ENCODE data around the gene ZRANB3.
"Not testable (repeated sequence)": the region's sequence is repeated elsewhere in the genome, so short reads cannot be mapped to it uniquely, and the experiment has no call there.

ZRANB3 gene

DNA sequence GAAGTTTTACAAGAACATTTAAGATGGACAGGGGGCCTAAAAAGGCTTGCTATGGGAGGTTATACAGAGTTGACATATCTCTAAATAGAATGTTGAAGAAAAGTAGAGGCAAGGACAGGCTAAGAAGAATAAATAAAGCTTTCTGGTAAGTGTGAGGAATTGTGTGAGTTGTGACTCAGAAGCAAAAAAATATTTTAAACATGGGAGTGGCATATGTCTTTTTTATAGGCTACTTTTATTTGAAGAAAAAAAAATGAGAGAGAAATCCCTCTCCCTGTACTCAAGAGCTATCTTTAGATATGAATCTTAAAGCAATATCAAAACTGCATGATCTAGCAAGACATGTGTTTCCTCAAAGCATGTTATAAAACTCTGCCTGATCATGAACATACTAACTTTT is 437.8 kb downstream of the ZRANB3 start:
- Histone ChIP-seq H3K4me1 (ENCODE audit: insufficient read depth, low read length, severe bottlenecking) (peaks cover 5% of the 10 kb centered on the region), H2AFZ (ENCODE audit: low read length) (no peak overlapping the region), H3K27me3 (ENCODE audit: insufficient read depth, low read length) (no peaks in the 10 kb centered on the region), H3K4me2 (ENCODE audit: low read length) (no peak overlapping the region), H3F3A (ENCODE audit: insufficient read depth, low read length) (no peaks in the 10 kb centered on the region), H3K36me3 (ENCODE audit: insufficient read depth, low read length) (peaks cover 70% of the 10 kb centered on the region), H3K4me3 (ENCODE audit: low read depth, low read length, poor library complexity, severe bottlenecking) (no peak overlapping the region), H4K20me1 (ENCODE audit: insufficient read depth, low read length) (no peaks in the 10 kb centered on the region), H3K9me3 (ENCODE audit: low read length) (no peaks in the 10 kb centered on the region), H3K27ac (ENCODE audit: low read depth, low read length, poor library complexity, severe bottlenecking) (no peak overlapping the region), H3K9me2 (ENCODE audit: low read depth, low read length) (no peaks in the 10 kb centered on the region), H3K9ac (ENCODE audit: low read length) (no peak overlapping the region), H3K79me2 (ENCODE audit: insufficient read depth, low read length) (peaks cover 10% of the 10 kb centered on the region; the same call in 1 of the 2 replicates)
- no peak for TF ChIP-seq EZH2 (IDR thresholded peaks at IDR 0.05; ENCODE audit: borderline replicate concordance, low read length)
- TF ChIP-seq, protein P1, sequence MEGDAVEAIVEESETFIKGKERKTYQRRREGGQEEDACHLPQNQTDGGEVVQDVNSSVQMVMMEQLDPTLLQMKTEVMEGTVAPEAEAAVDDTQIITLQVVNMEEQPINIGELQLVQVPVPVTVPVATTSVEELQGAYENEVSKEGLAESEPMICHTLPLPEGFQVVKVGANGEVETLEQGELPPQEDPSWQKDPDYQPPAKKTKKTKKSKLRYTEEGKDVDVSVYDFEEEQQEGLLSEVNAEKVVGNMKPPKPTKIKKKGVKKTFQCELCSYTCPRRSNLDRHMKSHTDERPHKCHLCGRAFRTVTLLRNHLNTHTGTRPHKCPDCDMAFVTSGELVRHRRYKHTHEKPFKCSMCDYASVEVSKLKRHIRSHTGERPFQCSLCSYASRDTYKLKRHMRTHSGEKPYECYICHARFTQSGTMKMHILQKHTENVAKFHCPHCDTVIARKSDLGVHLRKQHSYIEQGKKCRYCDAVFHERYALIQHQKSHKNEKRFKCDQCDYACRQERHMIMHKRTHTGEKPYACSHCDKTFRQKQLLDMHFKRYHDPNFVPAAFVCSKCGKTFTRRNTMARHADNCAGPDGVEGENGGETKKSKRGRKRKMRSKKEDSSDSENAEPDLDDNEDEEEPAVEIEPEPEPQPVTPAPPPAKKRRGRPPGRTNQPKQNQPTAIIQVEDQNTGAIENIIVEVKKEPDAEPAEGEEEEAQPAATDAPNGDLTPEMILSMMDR (IDR thresholded peaks at IDR 0.05; ENCODE audit: low read length), result no peak

DNA sequence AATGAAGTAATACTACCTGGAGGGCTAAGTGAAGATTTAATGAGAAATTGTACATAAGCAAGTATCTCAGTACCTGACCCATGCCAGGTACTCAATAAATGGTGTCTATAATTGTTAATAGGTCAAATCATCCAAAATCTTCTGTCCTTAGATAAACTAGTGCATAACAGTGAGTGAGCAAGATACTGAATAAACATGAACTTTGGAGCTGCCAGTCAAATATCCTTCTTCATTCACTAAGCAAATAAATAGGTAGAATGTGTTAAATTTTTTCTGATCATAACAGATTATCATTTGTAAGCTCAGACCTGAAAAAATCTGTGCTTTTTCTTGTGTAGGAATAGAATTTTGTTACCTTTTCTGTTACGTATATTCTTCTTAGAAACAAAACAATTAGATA is 439.3 kb downstream of the ZRANB3 start:
- TF ChIP-seq, protein P1 (IDR thresholded peaks at IDR 0.05; ENCODE audit: low read length), result no peak
- TF ChIP-seq EZH2 (IDR thresholded peaks at IDR 0.05; ENCODE audit: borderline replicate concordance, low read length), result no peak
- H3K9me3 ChIP-seq (ENCODE audit: low read length), result peaks cover 4% of the 10 kb centered on the region; the same call in 1 of the 2 replicates
- no peaks in the 10 kb centered on the region for H3K27me3 ChIP-seq (ENCODE audit: insufficient read depth, low read length)
- H3K79me2 ChIP-seq (ENCODE audit: insufficient read depth, low read length), result peaks cover 24% of the 10 kb centered on the region; the same call in 1 of the 2 replicates
- peaks cover 5% of the 10 kb centered on the region for H3K4me1 ChIP-seq (ENCODE audit: insufficient read depth, low read length, severe bottlenecking)
- no peak overlapping the region for H3K9ac ChIP-seq (ENCODE audit: low read length)
- H3F3A ChIP-seq (ENCODE audit: insufficient read depth, low read length), result no peaks in the 10 kb centered on the region
- H3K4me2 ChIP-seq (ENCODE audit: low read length), result no peak overlapping the region
- H3K36me3 ChIP-seq (ENCODE audit: insufficient read depth, low read length), result peaks cover 65% of the 10 kb centered on the region
- no peak overlapping the region for H2AFZ ChIP-seq (ENCODE audit: low read length)
- H3K27ac ChIP-seq (ENCODE audit: low read depth, low read length, poor library complexity, severe bottlenecking), result no peak overlapping the region
- no peaks in the 10 kb centered on the region for H4K20me1 ChIP-seq (ENCODE audit: insufficient read depth, low read length)
- H3K4me3 ChIP-seq (ENCODE audit: low read depth, low read length, poor library complexity, severe bottlenecking), result no peak overlapping the region
- H3K9me2 ChIP-seq (ENCODE audit: low read depth, low read length), result no peaks in the 10 kb centered on the region

DNA sequence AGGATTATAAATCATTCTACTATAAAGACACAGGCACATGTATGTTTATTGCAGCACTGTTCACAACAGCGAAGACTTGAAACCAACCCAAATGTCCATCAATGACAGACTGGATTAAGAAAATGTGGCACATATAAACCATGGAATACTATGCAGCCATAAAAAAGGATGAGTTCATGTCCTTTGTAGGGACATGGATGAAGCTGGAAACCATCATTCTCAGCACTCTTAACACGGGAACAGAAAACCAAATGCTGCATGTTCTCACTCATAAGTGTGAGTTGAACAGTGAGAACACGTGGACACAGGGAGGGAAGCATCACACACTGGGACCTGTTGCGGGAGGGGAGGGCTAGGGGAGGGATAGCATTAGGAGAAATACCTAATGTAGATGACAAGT is 441.4 kb downstream of the ZRANB3 start:
- Histone ChIP-seq H3K9me3 (ENCODE audit: low read length) (peaks cover 11% of the 10 kb centered on the region), H3K36me3 (ENCODE audit: insufficient read depth, low read length) (peaks cover 53% of the 10 kb centered on the region), H3K79me2 (ENCODE audit: insufficient read depth, low read length) (peaks cover 37% of the 10 kb centered on the region)
- not testable (repeated sequence) for H4K20me1 ChIP-seq (ENCODE audit: insufficient read depth, low read length); H3K9ac ChIP-seq (ENCODE audit: low read length); H3K9me2 ChIP-seq (ENCODE audit: low read depth, low read length); H3K4me2 ChIP-seq (ENCODE audit: low read length); H3K27me3 ChIP-seq (ENCODE audit: insufficient read depth, low read length); H3K4me3 ChIP-seq (ENCODE audit: low read depth, low read length, poor library complexity, severe bottlenecking); H3K4me1 ChIP-seq (ENCODE audit: insufficient read depth, low read length, severe bottlenecking); H3K27ac ChIP-seq (ENCODE audit: low read depth, low read length, poor library complexity, severe bottlenecking); H2AFZ ChIP-seq (ENCODE audit: low read length); H3F3A ChIP-seq (ENCODE audit: insufficient read depth, low read length)

Data from OCI-LY1 (cell line).